Retina (tissue), 1 donor: ENCODE measurements around the gene AFF2.

Experiments used
- DNase-seq: peaks from one replicate; pipeline ENCODE4 v3.0.0-alpha.2; 2016

The AFF2 gene

DNA sequence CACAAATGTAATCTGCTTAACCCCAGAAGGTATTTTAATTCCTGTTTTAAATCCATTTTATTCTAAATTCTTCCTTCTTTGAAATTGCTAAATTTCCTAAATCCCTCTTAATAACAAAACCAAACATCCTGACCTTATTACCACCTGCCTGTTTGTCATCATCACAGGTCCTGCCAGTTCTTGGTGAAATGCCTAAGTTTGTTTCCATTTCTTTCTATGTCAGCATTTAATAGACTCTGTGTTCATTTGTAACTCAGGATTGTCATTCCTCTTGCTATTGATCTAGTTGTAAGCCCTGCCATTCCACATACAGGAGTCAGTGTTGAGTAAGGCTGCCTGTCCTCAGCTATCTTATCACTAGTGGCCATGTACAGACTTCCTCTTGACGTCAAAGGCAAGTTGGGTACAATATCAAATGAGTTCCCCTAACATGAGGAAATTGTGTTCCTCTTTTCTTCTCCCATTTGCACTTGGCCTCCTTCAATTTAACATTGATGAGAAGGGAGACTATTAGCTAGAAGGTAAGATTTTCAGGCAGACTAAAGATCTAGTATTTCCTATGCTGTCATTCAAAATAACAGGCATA, 440.1 kb downstream of the AFF2 start:
- no peak for DNase-seq

- DNase-seq = no peak
Measured at GRCh38 chrX:148942754-148943153, 442.3 kb downstream of the AFF2 start.

DNA sequence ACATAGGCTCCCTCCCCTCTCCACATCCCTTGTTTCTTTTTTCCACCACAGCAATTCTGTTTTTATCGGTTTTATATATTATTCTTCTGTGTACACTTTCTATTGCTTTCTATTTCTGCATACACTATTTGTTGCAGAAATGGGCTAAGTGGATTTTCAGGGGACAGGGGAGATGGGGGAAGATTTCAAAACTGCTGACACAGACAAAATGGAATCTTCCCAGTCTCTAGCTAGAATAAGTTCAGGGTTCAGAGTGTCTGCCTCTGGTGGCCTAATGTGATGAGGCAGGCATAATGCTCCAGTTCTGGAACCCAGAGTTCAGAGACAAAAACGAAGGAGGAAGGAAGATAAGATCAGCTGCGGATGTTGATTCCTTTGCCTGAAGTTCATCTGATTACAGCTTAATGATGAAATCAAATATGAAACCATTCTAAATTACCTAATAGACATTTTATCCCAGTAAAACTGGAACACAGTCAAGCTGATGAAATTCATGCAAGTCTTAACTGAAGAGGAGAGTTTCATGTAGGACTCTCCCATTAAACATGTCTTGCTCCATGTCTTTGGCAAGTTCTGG, 447.1 kb downstream of the AFF2 start:
- DNase-seq = no peak

DNA sequence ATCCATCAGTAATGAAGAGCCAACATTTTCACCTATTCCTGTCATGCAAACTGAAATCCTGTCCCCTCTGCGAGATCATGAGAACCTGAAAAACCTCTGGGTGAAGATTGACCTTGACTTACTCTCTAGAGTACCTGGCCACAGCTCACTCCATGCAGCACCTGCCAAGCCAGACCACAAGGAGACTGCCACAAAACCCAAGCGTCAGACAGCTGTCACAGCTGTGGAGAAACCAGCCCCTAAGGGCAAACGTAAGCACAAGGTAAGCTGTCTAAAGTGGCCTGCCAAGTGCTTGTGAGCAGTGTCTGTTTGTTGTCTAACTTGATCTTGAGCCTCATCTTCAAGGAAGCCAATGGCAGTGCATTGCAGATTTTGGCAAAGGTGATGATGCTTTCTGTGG, 455.9 kb downstream of the AFF2 start:
- no peak for DNase-seq

DNA sequence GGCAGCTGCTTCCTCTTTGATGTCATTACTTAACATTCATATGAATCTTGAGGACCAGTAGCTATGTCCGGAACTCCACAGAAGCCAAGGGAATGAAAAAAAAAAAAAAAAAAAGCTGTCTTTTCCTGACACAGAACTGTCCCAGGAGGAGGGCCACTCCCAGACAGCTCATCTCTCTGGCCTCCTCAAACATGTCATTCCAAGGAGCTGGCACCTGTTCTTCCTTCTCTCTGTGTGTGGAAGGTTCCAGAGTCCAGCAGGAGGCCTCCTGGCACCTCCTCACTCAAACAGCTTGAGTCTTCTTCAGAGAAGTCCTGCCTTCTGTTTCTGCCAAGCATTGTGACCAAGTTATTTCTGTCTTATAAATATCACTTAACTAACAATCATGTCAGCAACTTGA, 458.5 kb downstream of the AFF2 start:
- no peak for DNase-seq

DNA sequence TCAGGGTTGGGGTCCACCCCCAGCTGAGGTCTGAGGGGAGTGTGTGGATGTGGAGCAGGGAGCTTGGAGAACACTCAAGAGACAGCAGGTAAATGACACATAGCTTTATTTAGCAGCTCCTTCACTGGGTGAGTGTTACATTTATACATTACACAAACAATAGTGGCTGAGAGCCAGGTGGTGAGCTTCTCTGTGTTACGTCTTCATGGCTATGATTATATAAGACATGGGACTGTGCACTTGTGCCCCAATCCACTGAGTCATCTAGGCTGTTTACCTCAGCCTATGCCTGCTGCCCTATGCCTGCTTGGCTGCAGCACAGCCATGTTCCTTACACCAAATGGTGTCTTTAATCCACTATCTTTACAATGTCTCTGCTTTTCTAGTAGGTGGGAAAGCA, 459.6 kb downstream of the AFF2 start:
- DNase-seq = no peak

- no peak for DNase-seq
Measured at GRCh38 chrX:148961985-148962384, 461.6 kb downstream of the AFF2 start.

DNA sequence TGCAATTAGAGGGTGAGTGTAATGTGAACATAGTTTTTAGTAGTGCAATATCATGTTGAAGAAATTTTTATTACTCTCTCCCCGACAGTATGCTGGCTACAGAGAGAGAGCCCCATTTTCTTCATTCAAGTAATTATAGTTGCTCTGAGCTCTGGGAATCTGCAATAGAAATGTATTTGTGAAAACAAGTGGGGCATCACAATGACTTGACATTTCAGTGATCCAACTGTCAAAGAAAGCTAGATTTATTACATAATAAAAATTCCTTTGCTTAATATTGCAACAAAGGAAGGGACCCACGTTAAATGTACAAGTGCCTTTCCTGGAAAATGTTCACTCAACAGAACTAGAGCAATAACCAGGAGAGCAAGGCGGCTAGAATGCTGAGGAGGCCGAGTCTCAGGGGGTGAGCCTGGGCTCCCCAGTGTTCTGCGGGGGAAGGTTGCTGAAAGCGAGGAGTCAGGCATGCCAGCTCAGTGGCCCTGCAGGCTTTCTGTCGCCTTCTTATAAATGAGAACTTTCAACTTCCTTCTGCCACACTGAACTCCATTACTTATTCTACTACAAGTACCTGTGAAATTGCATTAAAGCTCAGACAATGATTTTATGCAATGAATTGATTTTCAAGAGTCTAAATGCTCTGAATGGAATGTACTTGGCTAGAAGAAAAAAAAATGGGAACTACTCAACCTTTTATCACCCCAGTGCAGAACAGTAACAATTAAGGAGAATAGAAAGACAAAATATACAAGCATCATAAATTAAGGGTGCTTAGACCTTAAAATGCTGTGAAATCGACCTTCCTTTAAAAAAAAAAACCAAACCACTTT, 476.4 kb downstream of the AFF2 start:
- peak; percentile 10 for DNase-seq

DNA sequence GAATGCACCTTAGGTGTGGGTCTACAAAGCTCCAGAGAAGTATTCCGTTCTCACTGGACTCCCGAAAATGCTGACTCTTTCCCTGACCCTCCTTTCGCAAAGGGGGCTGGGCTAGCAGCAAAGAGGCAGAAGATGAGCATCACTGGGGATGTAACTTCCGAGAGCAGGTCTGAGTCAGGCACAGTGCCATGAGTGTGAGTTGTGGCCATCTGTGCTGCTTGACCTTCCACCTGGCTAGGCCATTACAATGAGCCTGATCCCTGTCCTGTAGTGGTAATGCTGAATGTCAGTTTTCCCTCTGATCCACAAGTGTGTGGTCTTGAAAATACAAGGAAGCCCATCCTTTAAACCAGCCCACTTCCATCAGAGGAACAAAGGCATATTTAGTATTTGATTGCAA, 479.4 kb downstream of the AFF2 start:
- no peak for DNase-seq

DNA sequence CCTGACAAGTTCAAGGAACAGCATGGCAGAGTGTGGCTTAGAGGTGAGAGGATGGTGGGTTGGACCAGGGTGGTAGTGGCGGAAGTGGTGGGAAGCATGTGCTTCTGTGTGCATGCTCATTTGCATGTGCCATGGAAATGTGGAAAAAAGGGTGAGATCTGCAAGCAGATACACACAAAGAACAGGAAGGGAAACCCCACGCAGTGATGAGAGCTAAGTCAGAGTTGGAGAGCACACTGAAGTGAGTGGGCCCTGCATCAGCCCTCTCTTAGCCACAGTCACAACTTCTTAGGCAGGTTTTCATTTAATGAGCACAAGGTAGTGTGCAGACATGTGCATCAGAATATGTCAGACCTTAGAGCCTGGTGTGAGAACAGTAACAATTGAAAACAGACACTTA, 483.8 kb downstream of the AFF2 start:
- DNase-seq = no peak

- DNase-seq = no peak
Measured at GRCh38 chrX:148991502-148991901, 491.1 kb downstream of the AFF2 start.

DNA sequence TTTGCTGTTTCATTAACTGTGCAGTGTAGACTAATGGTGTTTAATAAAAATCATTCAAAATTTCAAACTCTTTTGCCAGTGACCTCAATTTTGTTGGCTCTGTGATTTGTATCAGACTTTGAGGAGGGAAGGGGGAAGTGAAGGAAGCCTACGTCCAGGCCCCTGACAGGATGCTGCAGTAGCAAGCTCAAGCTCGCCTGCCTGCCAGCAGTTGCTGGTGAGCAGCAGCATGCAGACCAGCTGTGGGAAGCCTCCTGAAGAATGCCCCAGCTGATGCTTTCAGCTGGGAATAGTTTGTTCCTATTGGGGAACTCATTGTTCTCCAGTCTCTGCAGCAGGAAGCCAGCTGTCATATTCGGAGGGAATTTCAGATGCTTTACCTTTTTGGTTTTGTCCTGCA, 495.2 kb downstream of the AFF2 start:
- no peak for DNase-seq

DNA sequence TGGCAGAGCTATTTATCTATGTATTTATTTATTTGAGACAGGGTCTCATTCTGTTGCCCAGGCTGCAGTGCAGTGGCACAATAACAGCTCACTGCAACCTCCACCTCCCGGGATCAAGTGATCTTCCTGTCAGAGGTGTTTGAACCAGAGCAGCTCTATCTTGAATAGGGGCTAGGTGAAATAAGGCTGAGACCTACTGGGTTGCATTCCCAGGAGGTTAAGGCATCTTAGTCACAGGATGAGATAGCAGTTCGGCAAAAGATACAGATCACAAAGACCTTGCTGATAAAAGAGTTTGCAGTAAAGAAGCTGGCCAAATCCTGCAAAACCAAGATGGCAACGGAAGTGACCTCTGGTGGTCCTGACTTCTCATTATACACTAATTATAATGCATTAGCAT, 501.9 kb downstream of the AFF2 start:
- no peak for DNase-seq

DNA sequence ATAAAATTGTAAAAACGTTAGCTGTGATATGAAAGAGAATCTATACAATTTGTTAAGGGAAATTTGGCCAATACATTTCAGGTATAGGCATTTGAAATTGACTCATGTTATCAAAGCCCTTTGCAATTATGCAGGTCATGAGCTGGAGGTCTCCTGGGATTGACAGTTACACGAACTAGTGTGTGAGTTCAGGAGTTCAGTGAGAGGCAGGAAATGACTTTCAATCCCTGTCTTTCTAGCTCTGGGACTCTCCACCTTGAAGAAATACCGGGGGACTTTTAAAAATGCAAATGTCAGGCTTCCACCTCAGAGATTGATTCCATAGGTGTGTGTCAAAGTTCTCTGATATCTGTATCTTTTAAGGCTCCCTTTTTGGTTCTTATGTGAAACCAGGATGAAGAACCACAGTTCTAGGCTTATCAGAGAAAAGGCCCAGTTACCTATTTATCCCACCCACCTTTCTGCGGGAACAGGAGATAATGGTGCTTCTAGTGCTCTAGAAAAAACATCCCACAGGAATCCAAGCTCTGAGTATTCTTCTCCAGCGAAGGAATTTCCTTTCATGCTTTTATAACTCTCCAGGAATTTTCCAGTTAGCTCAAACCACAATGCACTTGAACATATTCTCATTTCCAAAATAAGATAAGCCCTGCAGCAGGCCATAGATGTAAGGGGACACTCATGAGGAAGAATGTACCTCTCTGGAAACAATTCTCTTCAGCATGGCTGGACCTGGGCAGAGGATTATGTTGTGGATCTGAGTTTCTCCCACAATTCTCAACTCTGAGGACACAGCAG, 503.6 kb downstream of the AFF2 start:
- no peak for DNase-seq

GRCh38 chrX:149004936-149005335, 504.5 kb downstream of the AFF2 start:
- no peak for DNase-seq

GRCh38 chrX:149006235-149006634, 505.8 kb downstream of the AFF2 start:
- DNase-seq = no peak

DNA sequence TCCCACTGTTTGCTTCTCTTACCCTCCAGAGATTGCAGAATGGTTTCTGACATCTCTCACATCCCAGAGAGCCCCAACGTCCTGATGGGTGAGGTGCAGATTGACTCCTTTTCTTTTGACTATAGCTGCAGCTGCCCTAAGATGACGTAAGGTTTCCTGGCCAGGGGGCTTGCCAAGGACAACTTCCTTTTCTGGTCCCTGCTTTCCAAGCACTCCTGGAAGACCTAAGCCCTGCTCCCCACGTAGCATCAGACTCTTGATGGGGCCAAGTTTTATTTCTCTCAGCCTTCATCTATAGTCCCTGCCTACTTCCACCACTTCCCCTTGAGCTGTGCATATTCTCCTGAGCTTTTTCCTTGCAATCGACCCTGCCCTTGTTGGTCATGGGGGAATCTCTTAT, 507.0 kb downstream of the AFF2 start:
- DNase-seq = no peak

DNA sequence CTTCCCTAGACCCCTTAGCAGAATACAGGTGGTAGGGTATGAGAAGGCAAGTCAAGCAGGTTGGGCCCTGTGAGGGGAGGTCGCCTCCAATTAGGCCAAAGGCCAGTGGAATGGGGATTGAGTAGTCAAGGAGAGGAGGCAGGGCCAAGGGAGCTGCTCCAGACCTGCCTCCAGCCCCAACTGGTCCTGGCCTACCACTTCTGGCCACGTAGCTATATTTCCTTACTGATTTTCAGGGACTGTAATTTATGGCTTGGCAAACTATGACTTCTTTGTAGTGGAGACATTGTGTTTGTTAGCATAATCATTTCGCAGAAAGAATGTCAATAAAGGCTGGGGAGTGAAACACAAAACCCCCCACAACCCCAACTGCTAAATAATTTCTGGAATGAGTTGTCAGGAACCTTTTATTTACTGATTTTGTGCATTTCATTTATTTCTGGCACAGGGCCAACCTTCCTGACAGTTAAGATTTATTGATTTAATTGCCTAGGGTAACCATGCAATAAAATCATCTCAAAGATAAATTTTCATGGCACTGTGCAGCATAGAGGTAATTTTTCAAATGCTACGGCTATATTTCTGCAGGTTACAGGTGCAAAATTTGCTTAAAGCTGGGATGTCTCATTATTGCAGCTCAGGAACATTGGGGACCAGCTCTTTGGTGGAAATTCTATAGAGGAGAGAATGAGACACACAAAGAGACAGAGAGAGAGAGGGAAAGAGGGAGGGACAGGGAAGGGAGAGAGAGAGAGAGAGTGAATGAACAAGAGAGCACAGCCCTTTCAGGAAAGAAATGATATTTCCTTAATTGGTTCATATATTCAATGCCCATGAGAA, 509.8 kb downstream of the AFF2 start:
- peak; percentile 8 for DNase-seq

DNA sequence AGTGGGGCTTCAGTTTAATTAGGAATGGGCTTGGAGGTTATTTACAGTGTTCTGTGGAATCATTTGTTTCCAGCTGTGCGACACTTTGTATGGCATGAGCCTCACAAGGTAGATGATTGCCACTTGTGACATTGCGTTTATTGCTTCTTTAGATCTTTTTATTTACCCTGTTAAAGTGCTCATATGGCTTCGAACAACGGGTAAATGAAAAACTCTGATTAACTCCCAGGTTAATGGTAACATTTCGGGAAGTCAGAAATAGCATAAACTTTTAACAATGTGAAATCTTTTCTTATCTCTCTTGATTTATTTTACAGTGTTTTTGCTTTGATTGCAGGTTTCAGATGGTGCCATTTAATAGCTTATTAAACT, 510.4 kb downstream of the AFF2 start:
- DNase-seq = no peak

GRCh38 chrX:149013081-149013480, 512.7 kb downstream of the AFF2 start:
- no peak for DNase-seq

- DNase-seq = no peak
Measured at GRCh38 chrX:149021159-149021558, 520.7 kb downstream of the AFF2 start.

DNA sequence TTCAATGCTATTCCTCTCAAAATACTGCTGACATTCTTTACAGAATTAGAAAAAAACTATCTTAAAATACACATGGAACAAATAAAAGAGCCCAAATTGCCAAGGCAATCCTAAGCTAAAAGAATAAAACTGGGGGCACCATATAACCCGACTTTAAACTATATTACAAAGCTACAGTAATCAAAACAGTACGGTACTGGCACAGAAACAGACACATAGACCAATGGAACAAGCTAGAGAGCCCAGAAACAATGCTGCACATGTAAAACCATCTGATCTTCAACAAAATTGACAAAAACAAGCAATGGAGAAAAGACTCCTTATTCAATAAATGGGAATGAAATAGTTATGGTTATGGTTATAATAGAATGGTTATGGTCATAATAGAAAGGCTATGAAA, 522.1 kb downstream of the AFF2 start:
- no peak for DNase-seq

DNA sequence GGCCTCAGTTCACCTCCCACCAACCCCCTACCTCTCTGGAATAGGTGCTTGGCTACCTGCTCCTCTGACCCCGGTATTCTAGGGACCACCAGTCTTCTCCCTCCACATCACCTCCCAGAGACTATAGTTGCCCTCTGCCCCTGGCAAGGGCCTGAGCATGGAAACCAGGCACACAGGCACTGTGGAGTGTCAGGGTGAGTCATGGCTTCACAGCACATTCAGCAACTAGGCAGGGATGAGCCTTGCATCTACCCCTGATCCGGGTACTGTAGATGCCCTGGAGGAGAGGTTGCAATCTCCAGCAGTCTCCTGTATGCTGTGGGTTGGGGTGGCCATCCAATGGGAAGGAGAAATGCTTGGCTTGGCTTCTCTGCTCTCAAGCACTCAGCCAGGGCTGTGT, 532.0 kb downstream of the AFF2 start:
- no peak for DNase-seq
